PFSK-1 (cell line): ENCODE results near the gene INS.

Experiments used
- FOXP2 ChIP-seq: optimal IDR thresholded peaks from 2 replicates; pipeline ENCODE3; 2011; ENCODE audit warnings: borderline replicate concordance, control low read depth, inconsistent platforms; ENCODE audit not compliant: insufficient read depth; ENCODE audit errors: extremely low read length, extremely low read depth
- POLR2AphosphoS5 ChIP-seq: IDR thresholded peaks from 2 replicates; pipeline ENCODE4 v1.6.1; 2012; ENCODE audit warnings: low read depth, mild to moderate bottlenecking, control low read depth, low read length, moderate library complexity
- TAF1 ChIP-seq: IDR thresholded peaks from 2 replicates; pipeline ENCODE4 v1.6.1; 2012; ENCODE audit warnings: low read length, control low read depth, borderline replicate concordance; ENCODE audit not compliant: insufficient read depth

DNA sequence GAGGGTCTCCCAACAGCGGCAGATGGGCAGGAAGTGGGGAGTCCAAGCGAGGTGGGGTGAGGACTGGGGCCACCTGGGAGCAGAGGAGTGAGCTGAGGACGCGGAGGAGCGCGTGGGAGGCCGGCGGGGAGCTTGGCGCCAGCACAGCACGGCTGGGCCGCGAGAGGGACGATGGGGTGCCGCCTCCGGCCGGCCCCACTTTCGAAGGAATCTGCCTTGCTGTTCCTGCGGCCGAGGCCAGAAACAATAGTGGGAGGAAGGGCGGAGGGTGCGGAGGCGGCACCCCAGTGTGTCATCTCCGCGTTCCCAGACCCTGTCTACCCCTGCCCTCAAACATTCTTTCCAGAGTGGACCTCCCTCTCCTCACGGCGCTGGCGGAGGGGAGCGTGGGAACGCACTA, 5.5 kb downstream of the INS start:
- no peak for TF ChIP-seq TAF1
- TF ChIP-seq FOXP2 = no peak
- no peak for TF ChIP-seq POLR2AphosphoS5
